ENCODE results near the gene RSPH10B2.
"Not testable (repeated sequence)": the region's sequence is repeated elsewhere in the genome, so short reads cannot be mapped to it uniquely, and the experiment has no call there.

RSPH10B2 gene

DNA sequence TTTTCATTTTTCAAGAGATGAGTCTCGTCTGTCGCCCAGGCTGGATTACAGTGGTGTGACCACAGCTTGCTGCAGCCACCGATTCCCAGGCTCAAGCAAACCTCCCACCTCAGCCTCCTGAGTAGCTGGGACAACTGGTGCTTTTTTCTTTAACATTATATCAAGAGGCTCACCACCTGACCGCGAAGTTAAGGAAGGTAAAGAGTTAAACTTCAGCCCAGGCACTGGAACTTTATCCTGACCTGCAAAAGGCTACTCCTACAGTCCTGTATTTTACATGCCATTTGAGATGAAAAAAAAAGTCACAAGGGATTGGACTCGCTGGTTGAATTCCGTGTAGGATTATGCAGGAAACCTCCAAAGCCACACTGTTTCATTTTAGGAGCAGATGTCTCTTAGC is 61.6 kb downstream of the RSPH10B2 start:
- not testable (repeated sequence) for H3K27ac ChIP-seq (ENCODE audit: low read length); H3K4me3 ChIP-seq (ENCODE audit: low read length); H3K4me1 ChIP-seq (ENCODE audit: control insufficient read depth, insufficient read depth, low read length); H3K27me3 ChIP-seq (ENCODE audit: control insufficient read depth, insufficient read depth, low read length); DNase-seq (ENCODE audit: low read depth, low spot score); H3K9me3 ChIP-seq (ENCODE audit: control insufficient read depth, insufficient read depth, low read length); H3K36me3 ChIP-seq (ENCODE audit: control insufficient read depth, insufficient read depth, low read length)
- WGBS (ENCODE audit: insufficient coverage, insufficient read length) = no CpG with 5 or more reads among the region's 7 CpGs

DNA sequence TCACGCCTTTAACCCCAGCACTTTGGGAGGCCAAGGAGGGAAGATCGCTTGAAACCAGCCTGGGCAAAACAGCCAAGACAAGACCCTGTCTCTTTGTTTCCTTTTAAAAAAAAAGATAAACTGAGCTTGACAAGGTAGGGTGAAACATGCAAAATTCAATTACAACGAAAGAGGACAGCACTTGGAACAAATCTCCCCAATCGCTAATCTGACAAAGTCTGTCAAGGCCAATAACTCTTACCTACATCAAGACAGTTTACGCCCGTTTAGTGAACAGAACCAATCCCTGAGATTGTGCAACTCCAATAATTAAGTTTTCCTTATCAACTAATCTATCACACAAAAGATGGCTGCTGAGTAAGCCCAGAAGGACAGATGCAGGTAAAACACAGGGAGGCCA is 67.7 kb downstream of the RSPH10B2 start:
- H3K27ac ChIP-seq (ENCODE audit: low read length); H3K9me3 ChIP-seq (ENCODE audit: control insufficient read depth, insufficient read depth, low read length); H3K4me1 ChIP-seq (ENCODE audit: control insufficient read depth, insufficient read depth, low read length); H3K36me3 ChIP-seq (ENCODE audit: control insufficient read depth, insufficient read depth, low read length); DNase-seq (ENCODE audit: low read depth, low spot score); H3K4me3 ChIP-seq (ENCODE audit: low read length); H3K27me3 ChIP-seq (ENCODE audit: control insufficient read depth, insufficient read depth, low read length): not testable (repeated sequence)
- WGBS (ENCODE audit: insufficient coverage, insufficient read length) = no CpG with 5 or more reads among the region's 6 CpGs

GRCh38 chr7:6825236-6826125 is 71.6 kb downstream of the RSPH10B2 start:
- not testable (repeated sequence) for H3K36me3 ChIP-seq (ENCODE audit: control insufficient read depth, insufficient read depth, low read length); H3K27ac ChIP-seq (ENCODE audit: low read length); H3K27me3 ChIP-seq (ENCODE audit: control insufficient read depth, insufficient read depth, low read length); H3K4me1 ChIP-seq (ENCODE audit: control insufficient read depth, insufficient read depth, low read length); DNase-seq (ENCODE audit: low read depth, low spot score); H3K9me3 ChIP-seq (ENCODE audit: control insufficient read depth, insufficient read depth, low read length)
- WGBS (ENCODE audit: insufficient coverage, insufficient read length) = no CpG with 5 or more reads among the region's 42 CpGs
- peak overlapping the region; percentile 37; the same call in 1 of the 2 replicates for H3K4me3 ChIP-seq (ENCODE audit: low read length)

GRCh38 chr7:6826151-6826550 is 72.2 kb downstream of the RSPH10B2 start, which contains the start of gene CCZ1B:
Gene CCZ1B (minus strand): TSS chr7:6826275. CDS start chr7:6826197, 78 bp downstream.
- H3K27ac ChIP-seq (ENCODE audit: low read length); H3K9me3 ChIP-seq (ENCODE audit: control insufficient read depth, insufficient read depth, low read length); H3K27me3 ChIP-seq (ENCODE audit: control insufficient read depth, insufficient read depth, low read length); H3K4me1 ChIP-seq (ENCODE audit: control insufficient read depth, insufficient read depth, low read length); H3K36me3 ChIP-seq (ENCODE audit: control insufficient read depth, insufficient read depth, low read length): not testable (repeated sequence)
- H3K4me3 ChIP-seq (ENCODE audit: low read length) = peak within 1 kb of the TSS; percentile 40; the same call in 1 of the 2 replicates
- peak; percentile 13 for DNase-seq (ENCODE audit: low read depth, low spot score)
- no CpG with 5 or more reads among the region's 35 CpGs for WGBS (ENCODE audit: insufficient coverage, insufficient read length)

DNA sequence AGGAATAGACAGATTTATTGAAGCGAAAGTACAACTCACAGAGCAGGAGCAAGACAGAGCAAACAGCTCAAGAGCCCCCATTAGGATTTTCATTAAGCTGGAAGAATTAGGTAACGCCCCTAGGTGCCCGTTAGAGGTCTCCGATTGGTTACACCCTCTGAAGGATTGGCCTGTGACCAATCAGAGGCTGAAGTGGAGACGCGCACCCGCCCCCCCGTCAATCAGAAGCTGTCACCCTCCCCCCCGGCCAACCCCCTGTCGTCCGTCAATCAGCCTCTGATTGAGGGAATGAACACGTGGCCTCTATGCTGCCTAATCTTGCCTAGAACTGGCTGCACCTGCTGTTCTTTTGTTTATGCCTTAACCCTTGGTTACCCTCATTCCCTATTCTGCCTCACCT is 73.3 kb downstream of the RSPH10B2 start:
- not testable (repeated sequence) for H3K27ac ChIP-seq (ENCODE audit: low read length); H3K27me3 ChIP-seq (ENCODE audit: control insufficient read depth, insufficient read depth, low read length); H3K4me3 ChIP-seq (ENCODE audit: low read length); H3K9me3 ChIP-seq (ENCODE audit: control insufficient read depth, insufficient read depth, low read length); H3K4me1 ChIP-seq (ENCODE audit: control insufficient read depth, insufficient read depth, low read length); H3K36me3 ChIP-seq (ENCODE audit: control insufficient read depth, insufficient read depth, low read length); DNase-seq (ENCODE audit: low read depth, low spot score)
- no CpG with 5 or more reads among the region's 12 CpGs for WGBS (ENCODE audit: insufficient coverage, insufficient read length)

DNA sequence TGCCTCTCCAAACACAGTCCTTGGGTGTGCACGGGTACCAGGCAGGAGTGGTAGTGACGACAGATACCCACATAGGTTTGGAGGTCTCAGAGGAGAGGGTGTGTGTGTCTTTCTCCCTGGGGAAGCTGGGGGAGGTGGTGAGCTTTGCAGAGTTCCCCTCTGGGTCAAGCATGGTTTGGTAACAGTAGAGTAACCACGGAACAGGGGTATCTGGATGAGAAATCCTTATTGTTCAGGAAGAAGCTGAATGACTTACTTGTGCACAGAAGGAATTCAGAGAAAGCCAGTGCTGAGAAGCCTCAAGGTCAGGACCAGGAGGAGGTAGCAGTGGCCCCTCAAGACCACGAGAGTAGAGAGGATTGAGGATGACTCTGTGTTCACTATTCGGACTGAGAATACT is 75.7 kb downstream of the RSPH10B2 start:
- not testable (repeated sequence) for H3K4me1 ChIP-seq (ENCODE audit: control insufficient read depth, insufficient read depth, low read length); H3K9me3 ChIP-seq (ENCODE audit: control insufficient read depth, insufficient read depth, low read length); H3K36me3 ChIP-seq (ENCODE audit: control insufficient read depth, insufficient read depth, low read length); H3K4me3 ChIP-seq (ENCODE audit: low read length); H3K27ac ChIP-seq (ENCODE audit: low read length); DNase-seq (ENCODE audit: low read depth, low spot score); H3K27me3 ChIP-seq (ENCODE audit: control insufficient read depth, insufficient read depth, low read length)
- WGBS (ENCODE audit: insufficient coverage, insufficient read length) = no CpG with 5 or more reads among the region's 5 CpGs

DNA sequence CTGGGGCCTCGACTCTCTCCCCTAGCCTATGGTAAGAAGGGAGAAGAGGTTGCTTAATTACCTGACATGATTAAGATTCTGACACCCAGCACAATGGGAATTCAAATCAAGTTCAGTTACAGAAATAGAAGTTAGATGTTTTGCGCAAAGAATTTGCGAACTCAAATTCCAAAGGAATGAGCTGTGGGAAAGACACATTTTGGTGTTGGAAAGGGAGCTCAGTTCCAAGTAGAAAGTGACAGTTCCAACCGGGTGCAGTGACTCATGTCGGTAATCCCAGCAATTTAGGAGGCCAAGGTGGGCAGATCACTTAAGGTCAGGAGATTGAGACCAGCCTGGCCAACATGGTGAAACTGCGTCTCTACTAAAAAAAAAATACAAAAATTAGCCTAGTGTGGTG is 76.1 kb downstream of the RSPH10B2 start:
- no CpG with 5 or more reads among the region's 6 CpGs for WGBS (ENCODE audit: insufficient coverage, insufficient read length)
- H3K27ac ChIP-seq (ENCODE audit: low read length); H3K4me3 ChIP-seq (ENCODE audit: low read length); H3K4me1 ChIP-seq (ENCODE audit: control insufficient read depth, insufficient read depth, low read length); DNase-seq (ENCODE audit: low read depth, low spot score); H3K36me3 ChIP-seq (ENCODE audit: control insufficient read depth, insufficient read depth, low read length); H3K27me3 ChIP-seq (ENCODE audit: control insufficient read depth, insufficient read depth, low read length); H3K9me3 ChIP-seq (ENCODE audit: control insufficient read depth, insufficient read depth, low read length): not testable (repeated sequence)

DNA sequence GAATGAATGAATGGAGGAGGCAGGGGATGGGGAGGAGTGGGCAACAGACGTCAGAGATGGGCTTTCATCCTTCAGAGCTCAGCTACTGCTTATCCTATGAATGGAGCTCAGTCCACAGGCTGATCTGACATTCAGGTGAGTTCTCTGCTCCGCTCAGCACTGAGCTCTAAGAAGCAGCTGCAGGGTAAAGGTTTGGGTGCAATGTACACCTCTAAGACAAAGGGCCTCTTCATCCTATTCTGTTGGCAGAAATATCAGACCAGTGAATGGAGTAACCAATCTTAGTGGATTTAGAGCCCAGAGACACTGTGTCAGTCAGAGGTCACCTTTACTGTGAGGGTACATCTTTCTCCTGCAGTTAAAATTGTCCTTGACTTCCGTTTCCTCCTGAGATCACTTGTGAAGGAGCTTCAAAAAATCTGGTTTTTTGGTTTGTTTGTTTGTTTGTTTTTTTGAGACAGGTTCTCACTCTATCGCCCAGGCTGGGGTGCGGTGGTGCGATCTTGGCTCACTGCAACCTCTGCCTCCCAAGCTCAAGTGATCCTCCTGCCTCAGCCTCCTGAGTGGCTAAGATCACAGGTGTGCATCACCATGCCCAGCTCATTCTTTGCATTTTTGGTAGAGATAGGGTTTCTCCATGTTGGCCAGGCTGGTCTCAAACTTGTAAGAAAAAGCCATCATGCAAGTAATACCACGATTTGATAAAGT is 77.3 kb downstream of the RSPH10B2 start:
- H3K4me1 ChIP-seq (ENCODE audit: control insufficient read depth, insufficient read depth, low read length) = no peaks in the 10 kb centered on the region
- no peak overlapping the region for H3K27ac ChIP-seq (ENCODE audit: low read length)
- H3K9me3 ChIP-seq (ENCODE audit: control insufficient read depth, insufficient read depth, low read length) = no peaks in the 10 kb centered on the region
- no peaks in the 10 kb centered on the region for H3K27me3 ChIP-seq (ENCODE audit: control insufficient read depth, insufficient read depth, low read length)
- no peak for DNase-seq (ENCODE audit: low read depth, low spot score)
- no CpG with 5 or more reads among the region's 7 CpGs for WGBS (ENCODE audit: insufficient coverage, insufficient read length)
- no peaks in the 10 kb centered on the region for H3K36me3 ChIP-seq (ENCODE audit: control insufficient read depth, insufficient read depth, low read length)
- no peak overlapping the region for H3K4me3 ChIP-seq (ENCODE audit: low read length)

DNA sequence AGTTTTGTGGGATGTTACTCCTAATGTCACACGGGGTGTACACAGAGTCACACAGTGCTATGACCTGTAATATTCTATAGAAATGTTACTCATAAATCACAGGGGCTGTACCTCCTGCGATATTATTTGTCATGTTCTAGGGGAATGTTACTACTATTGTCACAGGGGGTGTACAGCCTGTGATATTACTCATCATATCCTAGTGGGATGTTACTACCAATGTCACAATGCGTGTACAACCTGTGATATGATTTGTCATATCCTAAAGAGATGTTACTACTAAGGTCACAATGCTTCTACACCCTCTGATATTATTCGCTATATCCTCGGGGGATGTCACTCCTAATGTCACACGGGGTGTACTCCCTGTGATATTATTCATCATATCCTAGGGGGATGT is 79.7 kb downstream of the RSPH10B2 start:
- no CpG with 5 or more reads among the region's 6 CpGs for WGBS (ENCODE audit: insufficient coverage, insufficient read length)
- no peaks in the 10 kb centered on the region for H3K36me3 ChIP-seq (ENCODE audit: control insufficient read depth, insufficient read depth, low read length)
- no peak overlapping the region for H3K4me3 ChIP-seq (ENCODE audit: low read length)
- H3K27me3 ChIP-seq (ENCODE audit: control insufficient read depth, insufficient read depth, low read length) = no peaks in the 10 kb centered on the region
- no peaks in the 10 kb centered on the region for H3K4me1 ChIP-seq (ENCODE audit: control insufficient read depth, insufficient read depth, low read length)
- H3K27ac ChIP-seq (ENCODE audit: low read length) = no peak overlapping the region
- no peaks in the 10 kb centered on the region for H3K9me3 ChIP-seq (ENCODE audit: control insufficient read depth, insufficient read depth, low read length)
- no peak for DNase-seq (ENCODE audit: low read depth, low spot score)

DNA sequence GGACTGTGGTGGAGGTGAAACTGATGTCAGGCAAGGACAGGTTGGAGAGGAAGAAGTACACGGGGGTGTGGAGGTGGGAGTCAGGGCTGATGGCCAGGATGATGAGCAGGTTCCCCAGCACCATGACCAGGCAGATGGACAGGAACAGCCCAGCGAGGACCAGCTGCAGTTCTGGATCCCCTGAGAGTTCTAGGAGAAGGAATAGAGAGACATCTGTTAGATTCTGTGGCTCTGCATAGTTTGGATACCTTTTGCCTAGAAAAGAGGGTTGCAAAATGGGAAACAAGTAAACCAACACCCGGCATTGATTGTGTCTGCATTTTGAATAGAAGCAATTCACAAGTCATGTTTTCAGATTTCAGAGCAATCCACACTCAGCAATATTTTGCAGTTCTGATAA is 81.6 kb downstream of the RSPH10B2 start:
- not testable (repeated sequence) for H3K27me3 ChIP-seq (ENCODE audit: control insufficient read depth, insufficient read depth, low read length); H3K36me3 ChIP-seq (ENCODE audit: control insufficient read depth, insufficient read depth, low read length); H3K9me3 ChIP-seq (ENCODE audit: control insufficient read depth, insufficient read depth, low read length); DNase-seq (ENCODE audit: low read depth, low spot score); H3K4me1 ChIP-seq (ENCODE audit: control insufficient read depth, insufficient read depth, low read length); H3K4me3 ChIP-seq (ENCODE audit: low read length); H3K27ac ChIP-seq (ENCODE audit: low read length)
- no CpG with 5 or more reads among the region's 3 CpGs for WGBS (ENCODE audit: insufficient coverage, insufficient read length)
